GM12875 (cell line): Measurements from ENCODE around the gene SORCS2.

ENCODE experiments used
- H3K4me3 ChIP-seq: one replicate; pipeline ENCODE4 v1.5.1; 2011; ENCODE audit warnings: low read depth, low read length, control low read depth
- CTCF ChIP-seq: IDR thresholded peaks from 2 replicates; pipeline ENCODE4 v1.5.1; 2011; ENCODE audit warnings: low read depth, mild to moderate bottlenecking, control low read depth, inconsistent platforms, low read length, moderate library complexity, borderline replicate concordance; ENCODE audit not compliant: insufficient read depth

SORCS2 gene

GRCh38 chr4:7620086-7620813 lies 427.9 kb downstream of the SORCS2 start:
- no peak for TF ChIP-seq CTCF
- no peak overlapping the region for H3K4me3 ChIP-seq

GRCh38 chr4:7620814-7621176 lies 428.5 kb downstream of the SORCS2 start:
- no peak for TF ChIP-seq CTCF

GRCh38 chr4:7621252-7622035 lies 429.1 kb downstream of the SORCS2 start:
- TF ChIP-seq CTCF = no peak

More at GRCh38 chr4:7620814-7621176, 428.5 kb downstream of the SORCS2 start:
- H3K4me3 ChIP-seq = no peak overlapping the region

GRCh38 chr4:7622371-7622770 lies 430.0 kb downstream of the SORCS2 start:
- H3K4me3 ChIP-seq = no peak overlapping the region
- TF ChIP-seq CTCF = no peak

More at GRCh38 chr4:7621252-7622035, 429.1 kb downstream of the SORCS2 start:
- H3K4me3 ChIP-seq = no peak overlapping the region

GRCh38 chr4:7623468-7623867 lies 431.1 kb downstream of the SORCS2 start:
- TF ChIP-seq CTCF = no peak
- no peak overlapping the region for H3K4me3 ChIP-seq

GRCh38 chr4:7624396-7624980 lies 432.1 kb downstream of the SORCS2 start:
- TF ChIP-seq CTCF = no peak
- no peak overlapping the region for H3K4me3 ChIP-seq
